ENCODE results near the gene LYZL4. TPM values are rescaled to one million over a fixed set of nuclear protein-coding genes. Genes with fewer than 3 reads are reported as not detected.

Gene LYZL4
- polyA plus RNA-seq, 1 of the 3 experiments (the other 2 are of a cell fraction), result not detected

- no peak for TF ChIP-seq RCOR1 (IDR thresholded peaks at IDR 0.05; ENCODE audit: low read length)
Observed at GRCh38 chr3:42398080-42398479, 12.3 kb downstream of the LYZL4 start (continued).

- H3K79me2 ChIP-seq (ENCODE audit: insufficient read depth), result no peaks in the 10 kb centered on the region
- CTCF ChIA-PET, result interaction anchor here (1.2 kb wide), 1 partner anchor 150 kb away, joined by 3 read pairs; no protein-coding TSS in a partner anchor
- no peaks in the 10 kb centered on the region for H3F3A ChIP-seq (replicated peaks; ENCODE audit: insufficient read depth)
Observed at GRCh38 chr3:42397644-42398043, 12.8 kb downstream of the LYZL4 start.

More at GRCh38 chr3:42397644-42398043, 12.8 kb downstream of the LYZL4 start:
- H4K20me1 ChIP-seq (ENCODE audit: insufficient read depth), result no peaks in the 10 kb centered on the region
- no peaks in the 10 kb centered on the region for H3K9me2 ChIP-seq
- 57% methylated on average over 6 of the region's 8 CpGs for WGBS (ENCODE audit: low lambda C conversion rate)
- no peaks in the 10 kb centered on the region; a peak in 1 of 4 replicates for H3K4me1 ChIP-seq (ENCODE audit: control insufficient read depth in 1 of 2, insufficient read depth in 2 of 2, low read depth in 1 of 2, low read length in 1 of 2)
- H3K9me3 ChIP-seq, result no peaks in the 10 kb centered on the region
- H3K27me3 ChIP-seq (ENCODE audit: insufficient read depth), result no peaks in the 10 kb centered on the region
- POLR2A ChIA-PET, result no interaction called here
- H3K9ac ChIP-seq, result no peak overlapping the region
- H3K27ac ChIP-seq (ENCODE audit: low read depth in 2 of 2, low read length in 1 of 2), result no peak overlapping the region
- TF ChIP-seq EP300 (IDR thresholded peaks at IDR 0.05; ENCODE audit: borderline replicate concordance in 1 of 2, low read depth in 1 of 2, low read length in 1 of 2) (no peak), SIN3A (IDR thresholded peaks at IDR 0.05; ENCODE audit: borderline replicate concordance, low read depth, low read length) (no peak), SMC3 (IDR thresholded peaks at IDR 0.05; ENCODE audit: low read depth, low read length) (no peak), EZH2phosphoT487 (IDR thresholded peaks at IDR 0.05; ENCODE audit: borderline replicate concordance, low read depth) (no peak), CHD2 (IDR thresholded peaks at IDR 0.05; ENCODE audit: low read length, partially characterized antibody) (no peak), FOXJ3 (CRISPR knock-in tag; IDR thresholded peaks at IDR 0.05) (no peak), USF2 (IDR thresholded peaks at IDR 0.05; ENCODE audit: borderline replicate concordance, low read depth, low read length) (no peak), USF1 (IDR thresholded peaks at IDR 0.05; ENCODE audit: borderline replicate concordance, low read depth) (no peak), ZBTB33 (IDR thresholded peaks at IDR 0.05; ENCODE audit: borderline replicate concordance, low read depth) (no peak), FOSL2 (IDR thresholded peaks at IDR 0.05; ENCODE audit: borderline replicate concordance, low read depth) (no peak), GATA2 (CRISPR knock-in tag; IDR thresholded peaks at IDR 0.05) (no peak), YY1 (IDR thresholded peaks at IDR 0.05; ENCODE audit: low read depth) (no peak), REST (IDR thresholded peaks at IDR 0.05; ENCODE audit: low read depth, low read length) (no peak)
- no peak overlapping the region for H3K4me2 ChIP-seq
- H3K4me3 ChIP-seq (ENCODE audit: low read depth in 2 of 2, low read length in 1 of 2), result no peak overlapping the region
- H2AFZ ChIP-seq (ENCODE audit: low read depth), result no peak overlapping the region
- no peaks in the 10 kb centered on the region for H3K36me3 ChIP-seq (replicated peaks in 1 of 2; ENCODE audit: control insufficient read depth in 1 of 2, insufficient read depth in 2 of 2, low read length in 1 of 2)
- no peak for DNase-seq
